ENCODE measurements around the gene FAM229A. TPM values are rescaled to one million over a fixed set of nuclear protein-coding genes. Genes with fewer than 3 reads are reported as not detected.
"Not testable (repeated sequence)": the region's sequence is repeated elsewhere in the genome, so short reads cannot be mapped to it uniquely, and the experiment has no call there.

FAM229A gene
- total RNA-seq, 3 donors from 2014 or later, result 2.7 to 3.5 (median 3.2) TPM

DNA sequence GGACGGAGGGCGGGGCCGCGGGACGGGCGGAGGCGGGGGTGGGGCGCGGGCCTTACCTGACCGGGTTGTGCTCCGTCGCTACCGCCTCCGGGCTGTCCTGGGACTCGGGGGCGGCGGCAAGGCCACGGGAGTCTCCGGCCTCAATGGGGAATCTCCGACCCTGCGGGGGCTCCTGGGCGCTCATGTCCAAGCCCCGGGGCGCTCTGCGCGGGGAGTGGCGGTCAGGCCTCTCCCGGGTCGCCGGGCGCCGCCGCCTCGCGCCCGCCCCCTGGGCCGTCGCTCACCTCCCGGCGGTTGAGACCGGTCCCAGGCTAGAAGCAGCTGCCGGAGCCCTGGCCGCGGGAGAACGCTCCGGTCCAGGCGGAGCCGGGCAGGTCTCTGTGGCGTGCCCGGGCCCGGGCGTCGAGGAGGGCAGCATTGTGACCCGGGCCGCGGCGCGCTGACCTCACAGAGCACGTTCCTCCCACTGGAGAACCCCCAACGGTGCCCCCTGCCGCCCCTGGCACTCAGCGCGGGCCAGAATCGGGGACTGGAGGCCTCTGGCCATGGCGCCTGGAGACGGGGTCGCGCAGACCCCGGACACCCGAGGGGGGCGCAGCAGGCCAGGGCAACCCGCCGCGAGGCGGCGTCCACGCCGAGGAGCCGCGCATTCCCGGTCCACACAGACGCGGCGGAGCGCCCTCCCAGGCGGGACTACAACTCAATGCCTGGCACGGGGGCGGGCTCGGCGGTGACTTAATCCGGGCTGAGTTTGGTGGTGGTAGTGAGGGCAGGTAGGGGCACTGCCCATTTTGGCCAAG is 411 bp downstream of the FAM229A start:
- DNase-seq (peak; percentile 26), ATAC-seq (peak; percentile 60 to 65)
- Mint-ChIP-seq H3K4me3 (no peak overlapping the region), H3K36me3 (ENCODE audit: insufficient read depth) (peaks cover 9% of the 10 kb centered on the region), H3K4me1 (ENCODE audit: low read depth) (peaks cover 19% of the 10 kb centered on the region), H3K27me3 (ENCODE audit: low read depth) (peaks cover 4% of the 10 kb centered on the region), H3K9me3 (no peaks in the 10 kb centered on the region)

DNA sequence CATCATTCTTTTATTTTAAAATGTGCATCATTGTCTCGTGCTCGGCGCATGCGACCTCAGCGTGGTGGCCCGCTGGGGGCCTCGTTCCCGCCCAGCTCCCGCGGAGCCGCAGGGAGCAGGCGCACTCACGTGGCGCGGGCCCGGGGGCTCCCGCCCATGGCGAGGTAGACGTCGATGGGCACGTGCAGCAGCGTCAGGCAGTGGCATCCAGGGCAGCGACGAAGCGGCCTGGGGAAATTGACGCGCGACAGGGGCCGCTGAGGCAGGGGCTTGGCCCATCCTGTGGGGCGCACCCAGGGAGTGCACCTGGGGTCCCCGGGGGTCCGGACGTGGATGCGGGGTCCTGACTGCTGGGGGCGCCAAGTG is 994 bp downstream of the FAM229A start:
- H3K9me3 Mint-ChIP-seq, result no peaks in the 10 kb centered on the region
- ATAC-seq (no peak), DNase-seq (no peak)
- no peak overlapping the region for H3K4me3 Mint-ChIP-seq
- peaks cover 19% of the 10 kb centered on the region for H3K4me1 Mint-ChIP-seq (ENCODE audit: low read depth)
- peaks cover 4% of the 10 kb centered on the region for H3K27me3 Mint-ChIP-seq (ENCODE audit: low read depth)
- peaks cover 9% of the 10 kb centered on the region for H3K36me3 Mint-ChIP-seq (ENCODE audit: insufficient read depth)

DNA sequence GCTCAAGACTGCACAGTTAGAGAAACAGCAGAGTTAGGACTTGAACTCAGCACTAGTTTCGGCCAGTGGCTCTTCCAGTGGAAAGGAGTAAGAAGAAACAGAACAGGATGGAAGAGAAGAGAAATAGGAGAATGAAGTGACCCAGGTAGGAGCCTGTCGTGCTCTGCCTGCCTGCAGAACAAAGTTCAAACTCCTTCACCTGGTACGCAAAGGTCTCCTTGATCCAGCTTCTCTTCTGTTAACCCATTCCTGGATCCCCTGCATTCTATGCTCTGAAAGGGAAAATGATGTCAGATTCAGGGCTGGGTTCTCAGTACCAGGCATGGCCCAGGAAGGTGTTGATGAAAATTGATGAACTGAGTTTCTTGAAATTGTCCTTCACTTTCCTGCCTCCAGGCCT is 3.9 kb downstream of the FAM229A start:
- Mint-ChIP-seq H3K4me1 (ENCODE audit: low read depth) (peaks cover 25% of the 10 kb centered on the region), H3K9me3 (no peaks in the 10 kb centered on the region), H3K36me3 (ENCODE audit: insufficient read depth) (peaks cover 6% of the 10 kb centered on the region), H3K27me3 (ENCODE audit: low read depth) (peaks cover 4% of the 10 kb centered on the region), H3K4me3 (no peak overlapping the region)
- ATAC-seq, result no peak
- DNase-seq, result no peak

DNA sequence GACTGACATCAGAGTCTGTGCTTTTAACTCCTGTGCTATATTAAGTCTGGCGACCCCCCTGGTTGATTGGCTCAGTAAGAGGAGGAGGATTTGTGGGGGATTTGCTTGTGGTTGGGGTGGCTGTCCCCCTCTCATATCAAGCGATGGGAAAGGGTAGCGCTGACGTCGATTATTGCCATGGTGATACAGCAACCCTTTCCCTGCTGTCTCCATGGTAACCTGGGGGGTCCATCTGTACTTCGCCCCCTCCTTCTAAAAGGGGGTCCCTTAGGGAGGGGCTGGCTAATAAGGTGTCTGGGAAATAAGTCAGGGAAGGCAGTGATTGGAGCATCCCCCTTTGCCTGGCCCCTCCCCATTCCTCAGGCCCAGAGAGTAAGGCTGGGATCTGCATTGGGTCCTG is 4.7 kb downstream of the FAM229A start:
- peaks cover 28% of the 10 kb centered on the region for H3K4me1 Mint-ChIP-seq (ENCODE audit: low read depth)
- ATAC-seq (no peak), DNase-seq (no peak)
- H3K36me3 Mint-ChIP-seq (ENCODE audit: insufficient read depth), result peaks cover 4% of the 10 kb centered on the region
- no peak overlapping the region for H3K4me3 Mint-ChIP-seq
- peaks cover 4% of the 10 kb centered on the region for H3K27me3 Mint-ChIP-seq (ENCODE audit: low read depth)
- no peaks in the 10 kb centered on the region for H3K9me3 Mint-ChIP-seq

DNA sequence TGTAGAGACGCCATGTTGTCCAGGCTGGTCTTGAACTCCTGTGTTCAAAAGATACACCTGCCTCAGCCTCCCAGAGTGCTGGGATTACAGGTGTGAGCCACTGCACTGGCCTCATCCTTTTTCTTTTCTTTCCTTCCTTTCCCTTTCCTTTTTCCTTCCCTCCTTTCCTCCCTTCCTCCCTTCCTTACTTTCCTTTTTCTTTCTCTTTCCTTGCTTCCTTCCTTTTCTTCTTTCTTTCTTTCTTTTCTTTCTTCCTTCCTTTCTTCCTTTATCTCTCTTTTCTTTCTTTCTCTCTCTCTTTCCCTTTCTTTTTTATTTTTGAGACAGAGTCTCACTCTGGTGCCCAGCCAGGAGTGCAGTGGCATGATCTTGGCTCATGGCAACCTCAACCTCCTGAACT is 5.8 kb downstream of the FAM229A start:
- peaks cover 27% of the 10 kb centered on the region for H3K4me1 Mint-ChIP-seq (ENCODE audit: low read depth)

DNA sequence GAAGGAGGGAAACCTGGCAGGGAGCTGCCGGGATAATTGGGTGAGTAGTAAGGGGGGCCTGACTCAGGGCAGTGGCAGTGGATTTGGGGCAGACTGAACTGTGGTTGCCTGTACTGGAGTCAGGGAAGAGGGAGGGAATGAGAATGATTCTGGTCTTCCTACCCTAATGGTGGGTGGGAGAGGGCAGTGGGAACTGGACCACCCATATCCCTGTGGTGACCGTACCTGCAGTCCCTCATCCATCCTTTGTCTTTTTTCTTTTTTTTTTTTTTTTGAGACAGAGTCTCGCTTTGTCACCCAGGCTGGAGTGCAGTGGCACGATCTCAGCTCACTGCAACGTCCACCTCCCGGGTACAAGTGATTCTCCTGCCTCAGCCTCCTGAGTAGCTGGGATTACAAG is 6.5 kb downstream of the FAM229A start:
- not testable (repeated sequence) for H3K27me3 Mint-ChIP-seq (ENCODE audit: low read depth); ATAC-seq; H3K9me3 Mint-ChIP-seq; H3K4me3 Mint-ChIP-seq; H3K36me3 Mint-ChIP-seq (ENCODE audit: insufficient read depth); DNase-seq
- H3K4me1 Mint-ChIP-seq (ENCODE audit: low read depth), result peaks cover 24% of the 10 kb centered on the region

More for the DNA sequence above, 5.8 kb downstream of the FAM229A start:
- Mint-ChIP-seq H3K27me3 (ENCODE audit: low read depth) (peaks cover 4% of the 10 kb centered on the region), H3K9me3 (no peaks in the 10 kb centered on the region), H3K4me3 (no peak overlapping the region), H3K36me3 (ENCODE audit: insufficient read depth) (peaks cover 4% of the 10 kb centered on the region)
- ATAC-seq (no peak), DNase-seq (no peak)

DNA sequence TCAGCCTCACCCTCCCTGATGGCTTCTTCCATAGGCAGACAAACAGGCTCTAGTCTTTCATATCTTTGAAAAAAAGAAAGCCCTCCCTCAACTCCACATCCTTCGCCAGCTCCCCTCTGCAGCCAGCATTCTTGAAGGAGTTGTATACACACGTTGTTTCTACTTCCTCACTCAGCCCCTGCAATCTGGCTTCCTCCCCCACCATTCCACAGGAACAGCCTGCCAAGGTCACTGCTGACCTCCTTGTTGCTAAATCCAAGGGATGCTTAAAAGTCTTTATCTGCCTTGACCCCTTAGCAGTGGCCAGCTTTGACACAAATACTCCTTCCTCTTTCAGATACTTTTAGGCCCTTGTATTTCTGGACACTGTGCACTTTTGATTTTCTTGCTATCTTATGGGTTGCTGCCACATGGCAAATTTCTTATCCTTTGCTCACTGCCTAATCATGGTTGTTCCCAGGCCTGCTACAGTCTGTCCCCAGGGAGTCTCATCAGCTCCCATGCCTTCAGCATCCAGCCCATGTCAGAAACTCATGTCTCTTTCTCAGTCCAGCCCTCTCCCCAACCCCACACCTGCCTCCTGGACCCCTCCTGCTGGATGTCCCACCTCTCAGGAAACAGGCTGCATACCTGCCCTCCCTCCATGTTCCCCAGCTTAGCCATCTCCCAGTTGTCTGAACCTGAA is 8.3 kb downstream of the FAM229A start:
- peak overlapping the region; percentile 83 for H3K4me3 Mint-ChIP-seq
- H3K9me3 Mint-ChIP-seq, result no peaks in the 10 kb centered on the region
- DNase-seq (no peak), ATAC-seq (no peak)
- no peaks in the 10 kb centered on the region for H3K36me3 Mint-ChIP-seq (ENCODE audit: insufficient read depth)
- peaks cover 28% of the 10 kb centered on the region for H3K4me1 Mint-ChIP-seq (ENCODE audit: low read depth)
- H3K27me3 Mint-ChIP-seq (ENCODE audit: low read depth), result no peaks in the 10 kb centered on the region

DNA sequence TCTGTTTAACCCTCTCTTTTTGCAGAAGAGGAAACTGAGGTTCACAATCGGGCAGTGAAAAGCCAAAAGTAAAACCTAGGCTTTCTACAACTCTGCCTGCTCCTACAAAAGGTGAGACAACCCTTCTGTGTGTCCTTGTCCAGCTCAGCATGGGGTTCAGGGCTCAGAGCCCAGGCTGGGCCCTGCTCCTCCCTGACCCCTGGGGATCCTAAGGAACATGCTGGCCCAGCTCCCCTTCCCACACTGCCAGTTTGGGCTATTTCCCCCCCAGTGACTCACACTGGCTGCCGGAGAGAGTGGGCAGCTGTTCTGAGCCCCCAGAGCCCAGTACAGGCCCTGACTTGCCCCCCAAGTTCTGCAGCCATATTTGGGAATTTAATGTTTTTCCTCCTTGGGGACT is 8.9 kb downstream of the FAM229A start:
- peak overlapping the region; percentile 83 for H3K4me3 Mint-ChIP-seq
- H3K9me3 Mint-ChIP-seq, result no peaks in the 10 kb centered on the region
- no peaks in the 10 kb centered on the region for H3K27me3 Mint-ChIP-seq (ENCODE audit: low read depth)
- H3K36me3 Mint-ChIP-seq (ENCODE audit: insufficient read depth), result no peaks in the 10 kb centered on the region
- ATAC-seq, result no peak
- peaks cover 33% of the 10 kb centered on the region for H3K4me1 Mint-ChIP-seq (ENCODE audit: low read depth)
- no peak for DNase-seq

DNA sequence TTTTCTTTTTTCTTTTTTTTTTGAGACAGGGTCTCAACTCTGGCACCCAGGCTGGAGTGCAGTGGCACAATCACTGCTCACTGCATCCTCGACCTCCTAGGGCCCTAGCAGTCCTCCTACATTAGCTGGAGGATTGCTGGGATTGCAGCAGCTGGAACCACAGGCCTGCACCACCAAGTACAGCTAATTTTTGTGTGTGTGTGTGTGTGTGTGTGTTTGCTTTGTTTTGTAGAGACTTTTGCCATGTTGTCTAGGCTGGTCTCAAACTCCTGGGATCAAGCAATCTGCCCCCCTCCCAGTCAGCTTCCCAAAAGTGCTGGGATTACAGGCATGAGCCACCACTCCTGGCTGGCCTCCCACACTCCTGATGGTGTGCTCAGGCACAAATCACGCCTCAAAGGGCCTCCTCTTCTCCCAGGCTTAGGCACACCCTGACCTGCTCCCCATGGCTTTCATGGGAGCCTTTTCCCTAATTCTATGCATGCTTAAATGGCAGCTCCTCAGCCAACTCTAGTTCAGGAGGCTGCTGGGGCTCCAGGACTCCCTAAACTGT is 9.4 kb downstream of the FAM229A start:
- no peaks in the 10 kb centered on the region for H3K9me3 Mint-ChIP-seq
- H3K36me3 Mint-ChIP-seq (ENCODE audit: insufficient read depth), result no peaks in the 10 kb centered on the region
- DNase-seq (no peak), ATAC-seq (no peak)
- peak overlapping the region; percentile 83 for H3K4me3 Mint-ChIP-seq
- H3K27me3 Mint-ChIP-seq (ENCODE audit: low read depth), result no peaks in the 10 kb centered on the region
- peaks cover 37% of the 10 kb centered on the region for H3K4me1 Mint-ChIP-seq (ENCODE audit: low read depth)

DNA sequence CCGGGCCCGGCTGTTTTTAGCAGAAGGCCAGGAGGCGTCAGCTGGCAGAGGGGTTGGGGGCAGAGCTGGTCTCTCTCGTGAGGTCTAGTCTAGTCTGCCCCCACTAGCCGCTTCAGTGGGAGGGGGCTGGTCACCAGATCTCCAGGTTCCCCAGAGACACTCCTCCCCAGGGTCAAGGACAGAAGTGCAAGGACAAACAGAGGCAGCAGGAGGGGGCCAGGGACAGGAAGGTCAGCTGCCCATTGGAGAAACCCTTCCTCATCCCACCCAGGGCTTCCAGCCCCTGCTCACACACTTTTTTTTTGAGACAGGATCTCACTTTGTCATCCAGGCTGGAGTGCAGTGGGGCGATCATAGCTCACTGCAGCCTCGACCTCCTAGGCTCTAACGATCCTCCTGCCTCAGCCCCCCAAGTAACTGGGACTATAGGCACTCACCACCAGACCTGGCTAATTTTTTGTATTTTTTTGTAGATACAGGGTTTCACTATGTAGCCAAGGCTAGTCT is 10.0 kb downstream of the FAM229A start:
- Mint-ChIP-seq H3K9me3 (no peaks in the 10 kb centered on the region), H3K27me3 (ENCODE audit: low read depth) (no peaks in the 10 kb centered on the region), H3K4me1 (ENCODE audit: low read depth) (peaks cover 37% of the 10 kb centered on the region), H3K4me3 (peak overlapping the region; percentile 83), H3K36me3 (ENCODE audit: insufficient read depth) (no peaks in the 10 kb centered on the region)
- DNase-seq (no peak), ATAC-seq (no peak)

DNA sequence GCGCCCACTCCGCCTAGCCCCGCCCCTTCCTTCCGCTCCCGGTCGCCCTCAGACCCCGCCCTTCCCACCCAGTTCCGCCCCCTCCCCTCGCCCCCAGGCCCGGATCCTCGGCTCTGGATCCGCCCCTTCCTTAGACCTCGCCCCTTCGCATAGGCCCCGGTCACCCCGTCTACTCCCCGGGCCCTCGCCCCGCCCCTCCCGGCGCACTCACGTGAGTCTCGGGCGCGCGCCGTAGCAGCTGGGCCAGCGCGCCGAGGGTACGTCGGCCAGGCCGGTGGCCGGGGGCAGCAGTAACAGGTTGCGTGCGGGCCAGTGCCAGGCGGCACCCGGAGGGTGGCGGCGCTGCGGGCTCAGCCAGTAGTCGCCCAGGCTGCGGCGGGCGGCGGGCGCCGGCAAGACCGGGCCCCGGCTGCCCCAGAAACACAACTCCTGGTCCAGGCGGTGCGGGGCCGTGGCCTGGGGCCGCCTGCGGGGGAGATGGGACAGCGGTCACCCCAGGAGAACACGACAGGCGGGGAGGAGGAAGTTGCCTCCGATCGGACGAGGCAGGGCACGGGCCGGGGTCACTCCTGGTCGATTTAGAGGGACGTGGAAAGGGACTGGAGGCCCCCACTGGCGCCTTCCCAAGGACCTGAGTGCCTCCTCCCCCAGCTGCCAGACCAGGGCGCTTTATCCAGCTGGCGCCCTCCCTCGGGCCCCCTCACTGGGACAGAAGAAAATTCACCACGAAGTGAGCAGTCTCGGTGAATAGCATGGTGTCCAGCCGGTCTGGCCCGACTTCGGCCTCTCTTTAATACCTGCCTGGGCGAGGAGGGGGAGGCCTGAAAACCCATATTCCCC is 10.7 kb downstream of the FAM229A start:
- Mint-ChIP-seq H3K9me3 (no peaks in the 10 kb centered on the region), H3K36me3 (ENCODE audit: insufficient read depth) (no peaks in the 10 kb centered on the region), H3K4me1 (ENCODE audit: low read depth) (peaks cover 37% of the 10 kb centered on the region), H3K4me3 (peak overlapping the region; percentile 83), H3K27me3 (ENCODE audit: low read depth) (no peaks in the 10 kb centered on the region)
- DNase-seq (peak; percentile 87), ATAC-seq (peak; percentile 96 to 97)

DNA sequence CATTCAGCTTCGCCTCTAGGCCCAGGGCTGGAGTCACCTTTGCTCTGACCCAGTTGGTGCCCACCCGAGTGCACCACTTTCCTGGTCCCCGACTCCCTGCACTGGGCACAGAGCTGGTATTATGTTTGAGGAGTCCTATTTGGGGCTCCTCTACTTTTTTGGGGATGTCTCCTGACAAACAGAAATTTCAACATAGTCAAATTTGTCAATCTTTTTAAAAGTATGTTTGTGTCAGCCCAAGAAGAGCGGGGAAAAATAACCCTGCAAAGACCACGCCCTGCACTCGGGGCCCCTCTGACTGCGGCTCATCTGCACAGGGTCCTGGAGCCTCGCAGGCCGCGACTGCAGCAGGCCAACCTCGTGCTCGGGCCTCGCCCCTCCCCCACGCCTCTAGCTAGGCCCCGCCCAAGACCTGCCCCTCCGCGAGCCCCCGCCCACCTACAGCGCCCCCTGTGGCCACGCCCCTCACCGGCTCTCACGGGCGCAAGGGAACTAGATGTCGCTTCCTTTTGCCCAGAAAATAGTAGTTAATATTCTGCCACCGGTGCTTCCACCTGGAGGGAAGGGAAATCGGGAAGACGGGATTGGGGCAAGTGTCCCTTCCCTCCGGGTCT is 11.4 kb downstream of the FAM229A start:
- DNase-seq (peak; percentile 77), ATAC-seq (peak; percentile 71 to 72)
- Mint-ChIP-seq H3K27me3 (ENCODE audit: low read depth) (no peaks in the 10 kb centered on the region), H3K4me3 (peak overlapping the region; percentile 83), H3K9me3 (no peaks in the 10 kb centered on the region), H3K36me3 (ENCODE audit: insufficient read depth) (no peaks in the 10 kb centered on the region), H3K4me1 (ENCODE audit: low read depth) (peaks cover 44% of the 10 kb centered on the region)

DNA sequence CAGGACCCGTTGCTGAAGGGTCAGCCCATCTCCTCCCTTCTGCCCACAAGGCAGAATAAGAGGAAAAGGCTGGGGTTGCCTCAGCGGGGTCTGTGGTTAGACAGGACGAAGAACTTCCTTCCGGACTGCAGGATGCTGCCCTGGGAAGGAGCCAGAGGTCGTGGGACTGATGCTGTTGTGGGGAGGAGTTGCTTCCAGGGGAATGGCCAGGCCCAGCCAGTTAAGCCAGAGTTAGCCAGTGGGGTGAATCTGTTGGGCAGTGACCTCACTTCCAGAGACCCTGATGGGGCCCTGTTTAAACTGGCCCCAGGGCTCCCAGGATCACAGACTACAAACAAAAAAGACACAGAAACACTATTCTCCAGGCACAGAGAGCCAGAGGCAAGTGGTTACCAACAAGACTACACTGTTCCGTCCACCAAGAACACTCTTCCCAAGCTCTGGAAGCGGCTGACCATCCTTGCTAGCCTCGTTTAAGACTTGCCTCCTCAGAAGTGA is 13.0 kb downstream of the FAM229A start:
- H3K36me3 Mint-ChIP-seq (ENCODE audit: insufficient read depth), result no peaks in the 10 kb centered on the region
- no peaks in the 10 kb centered on the region for H3K27me3 Mint-ChIP-seq (ENCODE audit: low read depth)
- ATAC-seq, result no peak
- no peaks in the 10 kb centered on the region for H3K9me3 Mint-ChIP-seq
- H3K4me1 Mint-ChIP-seq (ENCODE audit: low read depth), result peaks cover 55% of the 10 kb centered on the region
- H3K4me3 Mint-ChIP-seq, result no peak overlapping the region
- no peak for DNase-seq
